BJ (cell line): Measurements from ENCODE around the gene MALRD1. TPM values are rescaled to one million over a fixed set of nuclear protein-coding genes. Genes with fewer than 3 reads are reported as not detected.
A peak's percentile ranks its signal among the peaks of the same experiment; 100 is the strongest.

Source experiments
- CTCF ChIA-PET: fragments of 350-600 bp; formaldehyde crosslinking; extraction: SDS; loops from one replicate; lab custom pipeline; 2021; ENCODE audit warnings: antibody characterized with exemption, inconsistent platforms; lab: Yijun Ruan, JAX
- POLR2A ChIA-PET: fragments of 300-600 bp; sonication (Branson Sonifier 250); formaldehyde crosslinking; extraction: SDS; loops from one replicate; lab custom pipeline; 2021; ENCODE audit warnings: antibody characterized with exemption; lab: Charles Lee
- DNase-seq: peaks from one replicate; pipeline ENCODE4 v3.0.0-alpha.2; 2011; ENCODE audit warnings: low read depth
- H3K27me3 ChIP-seq: 2 replicates; pipeline ENCODE4 v1.6.0; 2011; ENCODE audit warnings: low read length; ENCODE audit not compliant: control insufficient read depth, insufficient read depth
- H3K36me3 ChIP-seq: 2 replicates; pipeline ENCODE4 v1.5.1; 2011; ENCODE audit warnings: low read length; ENCODE audit not compliant: control insufficient read depth, insufficient read depth
- H3K4me3 ChIP-seq: 2 replicates; pipeline ENCODE4 v1.5.1; 2011; ENCODE audit warnings: low read depth, mild to moderate bottlenecking, control low read depth, low read length
- CTCF ChIP-seq: IDR thresholded peaks from 2 replicates; pipeline ENCODE4 v1.5.1; 2011; ENCODE audit warnings: low read depth, mild to moderate bottlenecking, control low read depth, inconsistent platforms, low read length, moderate library complexity; ENCODE audit not compliant: insufficient read depth
- polyA plus RNA-seq: library from polyadenylated mRNA; depleted of rRNA; stranded (reverse); fragments of >200 nt; gene quantifications from 2 replicates; pipeline ENCODE4 v1.2.3, GENCODE V29; 2011

MALRD1 gene
- polyA plus RNA-seq, 1 experiment, result not detected

GRCh38 chr10:19629567-19629966 lies 581.0 kb downstream of the MALRD1 start:
- Histone ChIP-seq H3K36me3 (no peaks in the 10 kb centered on the region), H3K4me3 (no peak overlapping the region), H3K27me3 (no peaks in the 10 kb centered on the region)
- POLR2A ChIA-PET, result no interaction called here
- TF ChIP-seq CTCF, result no peak
- CTCF ChIA-PET, result interaction anchor here (0.7 to 1.0 kb wide), 3 partner anchors 18 to 159 kb away, joined by 3 to 4 read pairs (median 4); no protein-coding TSS in a partner anchor
- DNase-seq, result no peak

GRCh38 chr10:19634163-19634562 lies 585.6 kb downstream of the MALRD1 start:
- Histone ChIP-seq H3K4me3 (no peak overlapping the region), H3K27me3 (no peaks in the 10 kb centered on the region), H3K36me3 (no peaks in the 10 kb centered on the region)
- POLR2A ChIA-PET, result no interaction called here
- TF ChIP-seq CTCF, result no peak
- no peak for DNase-seq
- CTCF ChIA-PET, result no interaction called here

- ChIA-PET CTCF (no interaction called here), POLR2A (interaction anchor here (0.6 to 1.0 kb wide), 2 partner anchors 9 to 16 kb away, joined by 3 to 4 read pairs; no protein-coding TSS in a partner anchor)
- no peak for TF ChIP-seq CTCF
- H3K27me3 ChIP-seq, result no peaks in the 10 kb centered on the region
- no peaks in the 10 kb centered on the region for H3K36me3 ChIP-seq
- H3K4me3 ChIP-seq, result peak overlapping the region; percentile 3; the same call in 1 of the 2 replicates
- peak; percentile 86 for DNase-seq
Observed at GRCh38 chr10:19638182-19638895, 589.7 kb downstream of the MALRD1 start.

GRCh38 chr10:19638896-19639233 lies 590.3 kb downstream of the MALRD1 start:
- POLR2A ChIA-PET, result interaction anchor here (0.6 to 1.0 kb wide), 2 partner anchors 9 to 16 kb away, joined by 3 to 4 read pairs; no protein-coding TSS in a partner anchor

More at GRCh38 chr10:19638896-19639233, 590.3 kb downstream of the MALRD1 start:
- CTCF ChIA-PET, result no interaction called here
- DNase-seq, result no peak
- TF ChIP-seq CTCF, result no peak
- H3K36me3 ChIP-seq, result no peaks in the 10 kb centered on the region
- no peaks in the 10 kb centered on the region for H3K27me3 ChIP-seq
- no peak overlapping the region for H3K4me3 ChIP-seq
